HG02970 (cell line): ENCODE measurements around the gene MEGF6.

ENCODE experiments used
- ATAC-seq: cut with Tn5 transposase; IDR thresholded peaks from one replicate; pipeline ENCODE4 v1.9.1; 2021; ENCODE audit warnings: mild to moderate bottlenecking, moderate library complexity, moderate number of reproducible peaks; ENCODE audit not compliant: unreplicated experiment, low FRiP score

Gene MEGF6

GRCh38 chr1:3611170-3612019, at the start of gene MEGF6:
Gene MEGF6 (minus strand): TSS chr1:3611508. CDS start chr1:3611268, 240 bp downstream.
- ATAC-seq, result no peak

- ATAC-seq, result no peak
Observed at GRCh38 chr1:3660704-3661103, 49.4 kb upstream of the MEGF6 start.

- no peak for ATAC-seq
Observed at GRCh38 chr1:3659093-3659492, 47.8 kb upstream of the MEGF6 start.

- no peak for ATAC-seq
Observed at GRCh38 chr1:3658231-3658615, 46.9 kb upstream of the MEGF6 start.

GRCh38 chr1:3657578-3658230, 46.4 kb upstream of the MEGF6 start:
- no peak for ATAC-seq

- no peak for ATAC-seq
Observed at GRCh38 chr1:3657096-3657475, 45.8 kb upstream of the MEGF6 start.

GRCh38 chr1:3656450-3657095, 45.3 kb upstream of the MEGF6 start:
- ATAC-seq, result no peak

- ATAC-seq, result no peak
Observed at GRCh38 chr1:3654549-3655281, 43.4 kb upstream of the MEGF6 start.

GRCh38 chr1:3653286-3653618, 41.9 kb upstream of the MEGF6 start:
- no peak for ATAC-seq

GRCh38 chr1:3652548-3653285, 41.4 kb upstream of the MEGF6 start:
- ATAC-seq, result no peak

GRCh38 chr1:3651930-3652547, 40.7 kb upstream of the MEGF6 start, which contains the start of gene TP73:
Gene TP73 (plus strand): TSS chr1:3652516. CDS start chr1:3682366, 29,850 bp downstream.
- no peak for ATAC-seq

- ATAC-seq, result no peak
Observed at GRCh38 chr1:3651026-3651929, 40.0 kb upstream of the MEGF6 start.

- no peak for ATAC-seq
Observed at GRCh38 chr1:3650248-3651025, 39.1 kb upstream of the MEGF6 start.

- ATAC-seq, result peak; percentile 74
Observed at GRCh38 chr1:3649342-3650247, 38.3 kb upstream of the MEGF6 start, which contains the start of gene WRAP73. Gene WRAP73 (minus strand): TSS chr1:3650103. CDS start chr1:3649999, 104 bp downstream.

GRCh38 chr1:3646596-3646995, 35.3 kb upstream of the MEGF6 start:
- no peak for ATAC-seq

- no peak for ATAC-seq
Observed at GRCh38 chr1:3645666-3646355, 34.5 kb upstream of the MEGF6 start.
